ENCODE data around the gene BCAS3.
A peak's percentile ranks its signal among the peaks of the same experiment; 100 is the strongest.

The BCAS3 gene

DNA sequence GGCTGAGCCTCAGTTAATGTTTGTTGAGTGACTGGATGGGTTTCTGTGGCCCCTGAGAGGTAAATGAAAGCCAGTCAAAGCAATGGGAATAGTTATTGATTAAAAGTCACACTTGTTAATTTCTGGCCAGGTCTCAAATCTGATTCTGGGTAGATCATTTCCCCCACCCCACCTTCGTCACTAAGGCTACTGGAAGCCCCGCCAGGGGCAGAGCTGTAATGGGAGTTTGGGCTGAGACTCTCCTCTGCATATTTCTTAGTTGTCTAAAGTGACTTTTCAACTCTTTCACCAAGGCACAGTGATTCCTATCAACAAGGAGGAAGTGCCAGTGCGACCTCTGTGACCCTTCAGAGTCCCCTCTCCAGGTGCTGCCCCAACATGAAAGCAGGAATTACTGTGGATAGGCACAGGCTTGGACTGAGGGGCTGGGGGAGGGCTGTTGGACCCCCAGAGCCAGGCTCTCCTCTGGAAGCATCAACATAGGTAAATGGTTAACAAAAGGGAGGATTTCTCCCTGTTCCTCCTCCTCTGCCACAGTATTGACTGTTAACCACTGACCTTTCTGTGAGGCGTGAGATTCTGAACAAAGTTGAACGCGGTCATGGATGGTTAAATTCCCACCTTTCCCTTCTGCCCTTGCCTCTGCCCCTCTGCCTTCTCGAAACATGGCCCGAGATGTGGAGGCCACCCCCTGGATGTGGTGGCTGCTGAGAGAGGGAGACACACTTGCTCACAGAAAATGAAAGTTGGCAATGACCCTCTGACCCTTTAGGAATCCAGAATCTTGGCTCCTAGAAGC lies 701.2 kb downstream of the BCAS3 start:
- DNase-seq: no peak

DNA sequence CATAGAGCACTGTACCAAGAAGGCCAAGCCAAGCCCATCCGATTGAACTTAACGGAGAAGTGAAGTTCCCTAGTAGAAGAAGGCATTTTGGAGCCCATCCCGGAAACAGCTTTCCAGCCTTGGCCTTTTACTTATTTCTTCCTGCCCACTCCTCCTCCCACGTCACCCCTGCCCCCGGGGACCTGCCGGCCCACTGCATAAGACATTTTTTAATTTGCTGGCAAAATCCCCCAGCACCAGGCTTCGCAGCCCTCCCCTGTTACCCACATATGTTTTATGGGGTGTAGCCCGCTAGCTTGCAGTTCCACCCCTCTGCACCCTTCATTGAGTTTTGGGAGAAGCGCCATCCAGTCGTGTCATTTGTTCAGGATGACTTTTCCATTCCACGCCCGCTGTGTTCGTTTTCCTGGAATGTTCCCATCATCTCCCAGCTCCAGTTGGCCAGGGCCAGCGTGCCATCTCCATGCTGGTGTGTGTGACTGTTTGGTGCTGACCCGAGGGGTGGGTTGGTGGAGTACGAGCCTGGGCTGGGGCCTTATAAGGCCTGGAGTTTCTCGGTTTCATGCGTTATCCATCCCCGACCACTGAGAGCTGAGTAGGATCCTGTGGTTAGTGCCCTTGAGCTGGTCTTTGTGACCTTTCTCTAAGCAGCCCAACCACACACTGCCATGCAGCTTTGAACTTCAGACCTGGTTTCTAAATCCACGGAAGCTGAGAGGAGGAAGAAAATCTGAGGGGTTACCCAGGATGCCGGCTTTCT lies 702.0 kb downstream of the BCAS3 start:
- no peak for DNase-seq

DNA sequence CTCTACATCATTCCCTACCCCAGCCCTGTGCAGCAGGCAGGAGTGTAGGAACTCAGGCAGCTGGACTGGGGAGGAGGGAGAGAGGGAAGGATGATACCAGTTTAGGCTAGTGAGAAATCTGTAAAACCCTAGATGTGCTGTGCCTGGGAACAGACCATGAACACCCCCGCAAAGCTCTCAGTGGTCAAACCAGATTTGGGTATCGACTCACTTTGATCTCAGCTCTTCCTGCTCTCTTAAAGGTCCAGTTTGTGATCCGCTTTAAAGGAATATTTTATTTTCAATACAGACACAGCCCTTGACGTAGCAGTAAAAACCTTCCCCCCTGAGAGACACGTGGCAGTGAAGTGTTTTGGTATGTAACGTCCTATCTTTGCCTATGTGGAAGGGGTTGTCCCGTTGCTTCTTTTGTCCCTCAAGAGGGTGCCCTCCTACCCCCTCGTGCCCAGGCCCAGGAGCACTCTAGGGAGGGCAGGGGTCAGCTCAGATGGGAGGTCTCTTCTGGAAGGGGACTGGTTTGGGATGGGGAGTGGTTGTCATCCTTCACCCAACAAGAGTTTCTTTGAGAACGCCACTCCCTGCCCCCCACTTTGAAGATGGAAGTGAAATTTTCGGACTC lies 702.7 kb downstream of the BCAS3 start:
- DNase-seq: no peak

DNA sequence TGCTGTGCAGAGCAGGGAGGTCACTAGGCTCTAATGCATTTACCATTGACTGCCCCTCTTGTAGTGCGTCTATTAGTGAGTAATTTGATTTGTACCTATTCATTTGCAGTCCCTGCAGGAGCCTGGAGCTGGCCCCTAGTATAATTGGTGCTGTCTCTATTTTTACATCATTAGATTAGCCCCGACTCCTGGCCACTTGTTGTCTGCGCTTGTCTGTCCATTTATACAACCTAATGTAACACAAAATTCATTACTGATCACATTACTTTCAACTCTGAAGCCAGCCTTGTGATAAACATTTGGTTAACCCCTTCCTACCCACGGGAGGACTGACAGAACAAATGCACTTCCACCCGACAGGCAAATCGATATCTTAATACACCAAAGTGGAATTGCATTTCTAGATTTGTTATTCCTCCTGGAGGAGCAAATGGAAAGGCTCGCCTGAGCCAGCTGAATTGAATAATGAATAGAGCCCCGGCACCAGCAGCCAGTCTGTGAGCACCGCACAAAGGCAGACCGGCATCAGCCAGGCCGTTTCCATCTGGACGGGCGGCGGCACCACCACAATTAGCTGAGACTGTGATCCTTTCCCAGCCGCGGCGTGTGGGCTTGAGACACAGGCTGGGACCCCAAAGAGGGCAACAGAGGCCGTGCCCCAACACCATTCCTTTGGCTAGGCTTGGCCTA lies 703.3 kb downstream of the BCAS3 start:
- no peak for DNase-seq

DNA sequence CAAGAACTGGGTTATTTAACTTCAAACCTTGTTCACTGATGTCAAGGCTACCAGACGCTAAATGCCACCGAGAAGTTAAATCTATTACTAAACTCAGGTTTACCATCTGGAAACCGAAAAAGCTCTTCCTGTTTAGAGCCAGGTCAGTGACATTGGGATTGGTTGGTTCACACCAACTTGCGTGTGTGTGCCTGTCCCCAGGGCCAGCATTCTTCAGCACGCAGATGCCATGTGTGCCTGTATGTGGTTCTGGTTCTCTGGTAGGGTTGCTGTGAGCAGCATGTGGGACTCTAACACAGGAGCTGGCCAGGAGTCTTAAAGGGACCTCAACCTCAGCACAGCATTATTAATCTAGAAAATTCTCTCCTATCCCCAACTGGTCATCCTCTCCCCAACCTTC lies 703.9 kb downstream of the BCAS3 start:
- no peak for DNase-seq

DNA sequence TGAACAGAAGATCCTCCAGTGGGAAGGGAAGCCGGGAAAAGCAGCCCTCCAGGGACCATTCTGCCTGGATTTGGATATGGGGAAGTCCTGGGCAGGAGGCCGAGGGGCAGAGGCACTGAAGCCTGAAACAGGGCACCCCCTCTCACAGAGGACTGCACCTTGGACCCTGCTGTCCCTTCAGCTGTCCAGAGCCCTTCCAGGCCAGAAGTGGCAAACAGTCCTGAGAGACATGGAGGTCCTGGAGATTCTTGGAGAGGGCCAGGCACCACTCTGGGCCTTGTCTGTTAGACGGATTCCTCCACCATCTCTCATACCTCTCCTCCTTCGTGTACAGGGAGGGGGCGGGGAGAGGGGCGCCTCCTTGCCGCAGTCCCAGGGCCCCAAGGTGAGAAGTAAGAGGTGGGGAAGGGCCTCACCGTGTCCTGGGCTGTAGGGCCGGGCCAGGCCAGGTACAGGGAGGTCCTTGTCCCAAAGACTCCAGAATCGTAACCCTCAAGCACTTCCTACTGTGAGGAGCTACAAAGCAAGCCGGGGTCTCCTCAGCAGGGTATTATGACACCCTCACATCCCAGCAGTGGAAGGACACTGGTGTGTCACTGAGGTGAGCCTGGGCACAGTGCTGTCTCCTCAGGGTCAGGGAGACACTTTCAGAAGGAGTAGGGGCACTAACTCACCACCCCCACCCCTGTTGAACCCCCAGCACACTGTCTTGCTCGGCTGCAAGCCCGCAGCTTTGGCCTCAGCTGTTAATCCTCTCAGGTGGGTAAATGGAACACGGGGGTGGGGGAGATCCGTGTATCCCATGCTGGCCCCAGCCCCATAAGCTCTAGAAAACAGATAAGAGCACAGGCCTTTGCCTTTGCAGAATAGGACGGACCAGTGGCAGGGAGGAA lies 705.4 kb downstream of the BCAS3 start:
- no peak for DNase-seq

DNA sequence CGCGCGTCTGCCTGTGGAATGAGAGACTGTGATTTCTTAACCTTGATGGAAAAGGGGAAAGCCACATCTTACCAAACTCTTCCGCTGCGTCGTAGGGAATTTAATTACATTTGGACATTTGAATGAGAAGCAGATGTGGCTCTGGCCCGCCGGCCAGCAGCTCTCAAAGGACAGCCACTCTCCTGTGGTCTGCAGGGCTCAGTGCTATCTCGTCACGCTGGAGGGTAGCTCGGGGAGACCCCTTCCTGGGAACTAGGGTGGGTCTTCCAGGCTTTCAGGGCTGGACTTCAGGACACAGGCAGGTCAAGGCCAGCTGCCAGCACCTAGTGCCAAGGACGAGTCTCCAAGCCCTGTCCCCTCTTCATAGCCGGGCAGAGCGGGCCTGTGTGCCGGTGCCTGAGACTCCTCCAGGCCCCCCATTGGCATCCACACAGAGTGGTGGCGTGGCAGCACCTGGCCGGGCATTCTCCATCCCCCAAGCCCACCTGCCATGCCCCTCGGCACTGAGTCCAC lies 706.1 kb downstream of the BCAS3 start:
- no peak for DNase-seq

DNA sequence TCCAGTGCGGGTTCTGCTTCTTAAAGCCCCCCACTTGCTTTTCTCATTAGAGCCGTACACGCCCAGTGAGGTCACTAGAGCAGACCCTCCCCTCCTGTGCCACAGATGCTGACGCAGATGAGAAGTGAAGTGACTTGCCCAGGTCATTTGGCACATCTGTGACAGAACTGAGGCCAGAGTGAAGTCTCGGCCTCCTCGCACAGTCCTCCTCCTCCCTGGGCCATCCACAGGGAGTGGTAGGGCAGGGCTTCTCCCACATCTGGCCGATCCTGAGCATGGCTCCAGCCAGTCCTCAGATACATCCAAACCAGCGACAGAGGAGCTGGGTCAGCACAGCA lies 706.7 kb downstream of the BCAS3 start:
- DNase-seq: no peak

DNA sequence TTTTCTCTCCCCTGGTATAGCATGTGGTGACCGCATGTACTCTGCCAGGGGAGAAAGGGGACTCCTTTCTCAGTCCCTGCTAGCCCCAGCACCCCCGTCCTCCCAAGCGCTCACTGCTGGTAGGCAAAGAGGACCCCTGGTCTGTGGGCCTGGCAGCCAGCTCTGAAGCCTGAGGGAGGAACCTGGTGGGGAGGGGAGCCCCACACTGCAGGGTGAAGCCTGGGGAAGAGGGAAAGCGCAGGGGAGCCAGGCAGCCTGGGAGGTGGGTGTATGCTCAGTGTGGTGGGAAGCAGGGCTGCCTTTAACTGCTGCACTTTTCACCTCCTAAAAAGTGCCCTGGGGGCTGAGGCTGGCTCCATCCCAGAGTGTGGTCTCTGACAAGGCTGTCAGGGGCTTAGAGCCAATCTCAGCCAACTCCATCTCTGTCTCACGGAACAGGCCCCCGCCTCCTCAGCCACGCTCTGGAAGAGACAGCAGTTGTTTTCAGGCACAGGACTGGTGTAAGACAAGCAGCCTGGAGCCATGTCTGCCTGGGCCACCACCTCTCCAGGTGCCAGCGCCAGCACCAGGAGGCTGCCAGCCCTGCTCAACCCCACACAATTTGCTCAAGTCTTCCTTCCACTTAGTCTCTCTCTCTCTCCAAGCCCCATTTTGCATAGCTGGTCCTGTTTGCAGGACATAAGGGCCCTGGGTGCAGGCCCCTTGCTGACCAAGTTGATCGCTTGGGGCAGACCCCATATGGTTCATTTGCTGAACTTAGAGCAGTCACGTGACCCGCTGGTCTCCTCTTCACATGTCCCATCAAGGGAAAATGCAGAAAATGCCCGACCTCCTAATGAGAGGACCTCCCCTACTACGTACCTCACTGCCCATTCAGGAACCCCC lies 707.3 kb downstream of the BCAS3 start:
- no peak for DNase-seq

DNA sequence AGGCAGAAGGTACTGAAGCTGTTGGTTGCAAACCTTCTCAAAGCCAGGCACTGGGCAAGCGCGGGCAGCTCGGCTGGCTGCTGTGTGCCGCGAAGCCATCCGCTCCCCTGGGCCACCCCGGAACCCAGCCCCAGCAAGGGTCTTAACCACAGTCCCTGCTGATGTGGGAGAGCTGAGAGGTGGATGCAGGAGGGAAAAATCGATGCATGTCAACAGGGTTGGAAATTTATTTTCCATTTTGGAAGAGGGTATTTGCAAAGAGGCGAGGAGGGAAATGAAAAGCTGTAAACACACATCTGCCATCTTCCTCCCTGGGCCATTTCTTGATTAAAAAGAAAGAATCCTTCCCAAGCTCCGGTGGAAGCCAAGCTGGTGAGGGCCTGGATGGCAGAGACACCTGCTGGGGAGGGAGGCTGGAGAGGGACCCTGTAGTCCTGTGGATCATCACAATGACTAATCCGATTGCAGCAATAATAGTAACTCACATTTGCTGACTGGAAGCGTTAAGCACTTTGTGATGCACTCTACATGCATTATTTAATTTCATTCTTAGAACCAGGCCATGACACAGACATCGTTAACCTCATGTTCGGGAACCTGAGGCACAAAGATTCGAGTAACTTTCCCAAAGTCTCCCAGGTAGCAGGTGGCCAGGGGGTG lies 708.1 kb downstream of the BCAS3 start:
- no peak for DNase-seq

DNA sequence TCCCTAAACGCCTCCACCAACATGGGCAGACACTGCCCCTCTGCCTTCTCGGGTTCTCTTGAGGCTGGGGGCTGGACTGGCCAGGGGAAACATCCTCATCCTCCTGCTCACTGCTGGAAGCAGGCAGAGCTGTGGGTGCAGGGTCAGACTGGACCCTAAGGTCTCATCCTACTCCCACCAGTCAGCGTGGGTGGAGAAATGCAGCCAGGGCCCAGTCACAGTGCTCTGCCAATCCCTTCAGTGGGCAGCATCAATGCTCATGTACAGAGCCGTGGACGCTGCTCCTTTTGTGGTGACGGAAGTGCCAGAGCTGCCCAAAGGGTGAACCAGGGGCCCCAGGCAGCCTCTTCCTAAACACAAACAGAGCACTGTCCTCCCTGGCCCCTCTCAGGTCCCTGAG lies 708.6 kb downstream of the BCAS3 start:
- no peak for DNase-seq

DNA sequence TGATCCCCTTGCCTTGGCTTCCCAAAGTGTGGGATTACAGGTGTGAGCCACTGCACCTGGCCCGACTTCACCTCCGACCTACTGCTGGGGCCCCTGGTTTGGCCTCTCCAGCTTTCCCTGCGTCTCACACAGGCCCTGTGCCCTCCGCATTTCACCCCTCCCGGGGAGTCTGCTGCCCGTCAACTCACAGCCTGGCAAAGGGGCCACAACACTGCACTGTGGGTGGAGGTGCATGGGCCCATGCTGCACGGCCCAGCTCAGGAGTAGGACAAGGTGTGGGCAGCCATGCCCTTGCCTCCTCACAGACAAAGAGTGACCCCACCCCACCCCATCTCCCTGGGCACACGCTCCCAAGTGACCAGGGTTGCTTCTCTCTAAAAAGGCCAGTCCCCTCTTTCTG lies 709.4 kb downstream of the BCAS3 start:
- no peak for DNase-seq

DNA sequence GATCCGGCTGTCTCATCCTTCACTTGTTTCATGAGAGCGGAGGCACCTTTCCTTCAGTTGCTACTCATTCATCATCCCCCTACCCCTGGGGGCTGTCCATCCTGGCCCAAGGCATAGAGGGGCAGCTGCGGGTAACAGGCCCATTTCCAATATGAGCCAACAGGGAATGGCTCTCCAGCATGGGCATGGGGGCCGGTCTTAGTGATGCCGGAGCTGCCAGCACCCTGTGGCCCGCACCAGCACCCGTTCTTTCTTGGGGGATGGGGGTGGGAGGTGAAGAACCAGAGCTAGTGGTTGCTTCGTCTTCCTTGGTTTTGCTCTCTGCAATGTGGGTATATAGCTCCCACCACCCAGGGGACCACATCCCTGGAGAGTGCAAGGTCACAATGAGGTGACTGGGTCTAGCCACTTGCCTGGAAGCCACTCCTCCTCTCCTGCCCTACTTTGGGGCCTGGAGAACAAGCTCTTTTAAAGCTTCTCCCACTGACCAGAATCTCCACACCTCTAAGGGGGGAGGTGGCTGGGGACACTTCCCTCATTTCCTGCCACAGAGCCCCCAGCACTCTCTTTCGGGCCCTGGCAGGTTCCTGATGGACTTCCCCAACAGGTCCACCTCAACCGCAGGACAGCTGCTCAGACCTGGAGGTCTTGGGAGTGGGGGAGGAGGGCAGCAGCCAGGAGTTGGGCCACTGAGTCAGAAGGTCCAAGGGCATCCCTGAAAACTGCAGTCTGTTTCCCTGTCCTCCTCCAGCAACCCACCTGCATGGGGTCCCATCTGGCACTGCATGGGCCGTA lies 710.1 kb downstream of the BCAS3 start:
- no peak for DNase-seq

DNA sequence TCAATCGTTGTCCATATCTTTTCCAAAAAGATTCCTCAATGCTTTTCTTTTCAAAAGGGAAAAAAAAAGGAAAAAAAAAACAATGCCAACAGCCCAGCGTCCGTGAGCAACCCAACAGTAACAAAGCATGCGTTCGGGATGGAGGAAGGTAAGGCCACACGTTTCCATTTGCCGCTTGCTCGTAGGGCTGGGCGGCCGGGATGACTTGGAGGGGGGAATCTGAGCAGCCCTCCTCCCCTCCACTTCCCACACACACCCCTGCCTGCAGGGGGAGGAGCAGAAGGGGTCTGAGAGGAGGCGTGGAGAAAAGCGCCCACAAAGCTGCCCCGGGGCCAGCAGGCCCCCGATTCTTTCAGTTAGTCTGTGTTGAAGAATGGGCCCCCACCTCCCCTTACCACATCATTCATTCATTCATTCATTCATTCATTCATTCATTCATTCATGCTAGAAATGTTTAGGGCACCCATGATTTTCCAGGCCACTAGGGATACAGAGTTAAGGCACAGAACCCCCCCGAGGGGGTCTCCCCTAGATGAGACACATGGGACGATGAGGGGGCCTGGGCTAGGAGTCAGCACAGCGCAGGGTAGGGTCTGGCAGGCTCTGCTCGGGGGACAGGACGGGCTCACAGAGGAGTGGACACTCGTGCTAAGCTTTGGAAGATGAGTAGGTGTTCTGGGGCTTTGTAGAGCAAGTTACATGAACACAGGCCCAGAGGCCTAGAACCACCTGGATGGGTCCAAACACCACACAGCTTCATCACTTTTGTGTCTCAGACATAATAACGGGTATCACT lies 711.1 kb downstream of the BCAS3 start:
- DNase-seq: no peak

DNA sequence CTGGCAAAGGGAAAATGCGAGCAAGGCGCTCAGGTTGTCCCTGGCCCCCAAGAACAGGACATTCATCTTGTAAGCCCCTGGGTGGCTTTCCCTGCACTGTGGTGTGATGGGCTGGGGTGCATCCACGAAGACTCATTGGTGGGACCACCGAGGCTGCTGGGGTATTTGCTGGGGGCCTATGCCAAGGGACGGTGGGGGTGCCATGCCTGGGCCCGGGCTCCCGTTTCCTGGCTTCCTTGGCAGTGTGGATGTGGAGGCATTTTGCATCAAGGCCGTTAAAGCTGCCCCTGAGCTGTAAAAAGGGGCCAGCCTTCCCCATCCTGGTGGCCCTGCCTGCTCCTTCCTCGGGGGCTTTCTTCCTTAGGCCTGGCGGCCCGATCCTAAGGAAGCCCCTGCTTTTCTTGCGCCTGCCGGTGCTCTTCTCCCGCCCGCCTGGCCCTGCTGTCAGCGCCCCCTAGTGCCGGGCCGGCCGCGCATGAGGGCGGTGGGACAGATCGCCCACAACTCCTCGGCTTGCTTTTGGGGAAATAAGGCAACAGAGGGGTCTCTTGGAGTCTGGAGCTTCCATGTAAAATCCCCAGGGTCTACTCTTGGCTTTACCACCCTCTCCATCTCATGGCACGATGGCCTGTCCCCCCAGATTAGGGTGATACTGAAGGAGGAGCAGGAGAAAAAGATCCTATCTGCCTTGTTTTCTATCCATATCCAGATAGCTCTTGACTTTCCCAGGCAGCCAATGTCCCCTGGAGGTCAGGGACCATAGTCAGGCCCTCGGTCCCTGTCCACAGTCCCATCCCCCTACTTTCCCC lies 712.2 kb downstream of the BCAS3 start:
- peak; percentile 50 for DNase-seq

DNA sequence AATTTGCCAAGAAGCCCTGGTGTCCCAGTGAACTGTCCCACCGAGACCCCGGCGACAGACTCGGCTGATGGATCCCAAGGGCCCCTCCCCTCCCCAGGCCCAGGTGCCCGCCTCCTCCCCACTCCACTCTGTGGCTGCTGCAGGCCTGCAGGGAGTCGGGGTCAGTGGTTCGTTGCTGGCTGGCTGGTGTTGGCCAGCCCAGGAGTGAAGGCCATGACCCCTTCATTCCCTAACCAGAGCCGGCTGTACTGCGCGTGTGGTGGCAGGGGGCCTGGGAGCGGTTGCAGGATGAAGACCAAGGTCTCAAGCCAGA lies 712.8 kb downstream of the BCAS3 start:
- DNase-seq: no peak

DNA sequence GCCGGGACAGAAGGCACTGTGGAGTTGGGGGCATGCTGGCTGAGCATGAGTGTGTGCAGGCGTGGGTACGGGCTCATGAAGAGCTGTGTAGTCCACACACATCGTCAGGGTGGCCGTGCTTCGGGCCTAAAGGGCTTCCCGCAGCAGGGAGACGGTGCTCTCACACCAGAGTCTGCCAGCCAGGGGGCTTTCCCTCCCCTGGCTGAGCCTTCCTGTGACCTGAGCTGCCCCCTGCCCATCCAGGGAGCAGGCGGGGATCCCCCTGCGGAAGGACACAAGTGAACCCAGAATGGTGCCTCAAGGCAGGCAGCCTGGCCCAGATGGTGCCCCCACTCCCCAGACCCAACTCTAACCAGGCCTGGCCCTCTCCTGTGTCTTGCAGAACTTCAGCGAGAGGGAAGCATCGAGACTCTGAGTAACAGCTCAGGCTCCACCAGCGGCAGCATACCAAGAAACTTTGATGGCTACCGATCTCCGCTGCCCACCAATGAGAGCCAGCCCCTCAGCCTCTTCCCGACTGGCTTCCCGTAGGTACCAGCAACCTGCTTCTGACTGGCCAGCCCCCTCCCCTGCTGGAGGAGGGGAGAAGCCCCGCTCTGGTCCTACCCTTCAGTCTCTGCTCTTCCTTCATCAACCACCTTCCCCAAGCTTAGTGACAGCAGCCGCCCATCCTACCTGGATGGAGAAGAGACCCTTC lies 714.1 kb downstream of the BCAS3 start:
- no peak for DNase-seq

DNA sequence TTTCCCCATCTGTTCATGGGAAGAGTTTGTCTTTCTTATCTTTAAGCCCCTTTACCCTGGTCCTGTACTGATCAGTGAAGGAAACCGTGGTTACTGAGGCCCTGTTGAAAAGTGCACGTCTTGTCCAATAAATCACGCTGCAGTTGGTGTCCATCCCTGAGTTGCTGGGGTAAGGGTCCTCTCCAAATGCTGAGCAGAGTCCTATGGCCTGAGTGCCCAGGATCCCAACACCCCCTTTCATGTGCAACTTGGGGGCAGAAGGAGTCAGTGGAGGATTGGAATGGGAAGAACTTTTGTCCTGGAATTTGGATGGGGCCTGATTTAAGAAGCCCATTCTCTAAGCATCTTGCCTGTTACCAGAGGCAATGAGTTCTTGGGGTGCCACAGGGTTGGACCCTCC lies 715.0 kb downstream of the BCAS3 start:
- no peak for DNase-seq
